HT-29 (cell line): ENCODE data around the gene FAR1. TPM values are rescaled to one million over a fixed set of nuclear protein-coding genes. Genes with fewer than 3 reads are reported as not detected.

Experiments
- DNase-seq: peaks from one replicate; pipeline ENCODE4 v3.0.0-alpha.2; 2015; ENCODE audit warnings: low spot score
- total RNA-seq: library from RNA; depleted of rRNA; stranded (reverse); fragments of >200 nt; shearing (Covaris generic); gene quantifications from 2 replicates; pipeline ENCODE4 v1.2.3, GENCODE V29; 2014

Gene FAR1
- total RNA-seq, 1 experiment from 2014 or later, result 25.9 TPM

DNA sequence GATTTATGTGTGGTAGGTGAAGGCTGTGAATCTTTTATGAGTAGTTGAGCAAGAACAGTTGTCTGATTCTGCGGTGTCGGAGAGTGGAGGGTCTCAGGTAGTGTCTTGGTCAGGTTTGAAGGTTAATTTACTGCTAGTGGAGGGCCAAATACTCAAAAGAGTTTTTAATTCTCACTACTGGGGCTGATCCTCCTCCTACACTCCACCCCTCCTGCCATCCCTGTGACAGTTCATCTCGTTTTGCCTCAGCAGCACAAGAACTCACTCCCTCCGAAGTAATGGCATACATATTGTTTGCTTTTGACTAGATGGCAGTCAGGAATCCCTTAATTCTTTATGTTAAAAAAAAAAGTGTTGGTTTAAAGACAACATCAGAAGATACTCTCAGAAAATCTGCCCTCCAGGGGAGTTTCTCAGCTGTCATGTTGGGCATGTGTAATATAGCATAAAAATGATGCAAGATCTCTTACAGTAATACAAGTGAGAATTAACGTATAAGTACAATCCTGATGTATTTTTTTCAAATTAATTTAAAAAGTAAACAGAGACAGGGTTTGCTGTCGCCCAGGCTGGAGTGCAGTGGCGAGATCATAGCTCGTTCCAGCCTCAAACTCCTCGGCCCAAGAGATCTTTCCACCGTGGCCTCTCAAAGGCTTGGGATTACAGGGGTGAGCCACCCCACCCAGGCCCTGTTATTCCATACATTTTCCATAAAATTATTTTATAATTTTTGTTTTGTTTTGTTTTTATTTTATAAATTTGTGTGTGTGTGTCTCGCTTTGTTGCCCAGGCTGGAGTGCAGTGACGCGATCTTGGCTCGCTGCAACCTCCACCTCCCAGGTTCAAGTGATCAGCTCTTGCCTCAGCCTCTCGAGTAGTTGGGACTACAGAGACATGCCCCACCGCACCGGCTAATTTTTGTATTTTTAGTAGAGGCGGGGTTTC, 1.3 kb downstream of the FAR1 start:
- no peak for DNase-seq

GRCh38 chr11:13672576-13673210, 4.2 kb downstream of the FAR1 start:
- DNase-seq, result no peak

GRCh38 chr11:13674799-13675509, 6.5 kb downstream of the FAR1 start:
- no peak for DNase-seq

- DNase-seq, result no peak
Measured at GRCh38 chr11:13676576-13676975, 8.1 kb downstream of the FAR1 start.

DNA sequence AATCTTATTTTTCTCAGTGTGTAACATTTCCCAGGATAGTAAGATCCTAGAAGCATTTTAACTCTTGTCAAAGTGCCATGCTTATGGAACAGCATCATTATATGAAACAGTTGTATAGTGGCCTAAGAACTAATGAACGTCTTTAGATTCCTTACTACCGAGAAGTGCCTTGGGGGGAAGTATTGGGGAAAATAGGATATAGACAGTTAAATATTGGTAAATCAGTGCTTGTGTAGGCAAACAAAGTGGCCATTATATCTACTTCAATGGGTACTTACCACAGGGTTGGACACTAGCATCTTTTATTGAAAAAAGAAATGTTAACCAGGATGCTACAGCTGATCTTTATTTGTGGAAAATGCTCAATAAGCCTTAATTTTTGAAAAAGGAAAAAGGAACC, 11.3 kb downstream of the FAR1 start:
- DNase-seq, result no peak

DNA sequence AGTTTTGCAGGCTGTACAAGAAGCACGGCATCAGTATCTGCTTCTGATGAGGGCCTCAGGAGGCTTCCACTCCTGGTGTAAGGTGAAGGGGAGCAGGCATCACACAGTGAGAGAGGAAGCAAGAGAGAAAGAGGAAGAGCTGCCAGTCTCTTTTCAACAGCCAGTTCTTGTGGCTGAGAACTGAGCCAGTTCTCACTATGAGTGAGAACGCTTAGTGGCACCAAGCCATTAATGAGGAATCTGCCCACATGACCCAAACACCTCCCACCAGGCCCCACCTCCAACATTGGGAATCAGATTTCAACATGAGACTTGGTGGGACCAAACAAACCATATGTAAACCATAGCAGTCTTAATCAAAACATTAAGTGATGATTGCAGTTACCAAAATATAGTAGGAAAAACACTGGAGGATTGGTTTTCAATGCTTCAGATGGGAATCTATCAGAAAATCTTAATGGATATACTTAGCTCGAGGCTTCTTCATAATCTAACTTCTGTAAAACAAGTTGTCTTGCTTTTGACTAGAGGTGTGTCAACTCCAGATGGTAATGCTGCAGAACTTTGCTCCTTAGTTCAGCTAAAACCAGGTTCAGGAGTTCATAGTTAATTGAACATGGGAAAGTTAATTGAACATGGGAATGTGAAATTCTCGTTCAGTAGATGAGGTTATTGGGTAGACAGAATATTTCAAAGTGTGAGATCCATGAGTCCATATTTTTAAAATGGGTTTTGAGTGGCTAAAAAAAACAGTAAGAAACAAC, 12.2 kb downstream of the FAR1 start:
- DNase-seq, result no peak

GRCh38 chr11:13681446-13681845, 13.0 kb downstream of the FAR1 start:
- no peak for DNase-seq

DNA sequence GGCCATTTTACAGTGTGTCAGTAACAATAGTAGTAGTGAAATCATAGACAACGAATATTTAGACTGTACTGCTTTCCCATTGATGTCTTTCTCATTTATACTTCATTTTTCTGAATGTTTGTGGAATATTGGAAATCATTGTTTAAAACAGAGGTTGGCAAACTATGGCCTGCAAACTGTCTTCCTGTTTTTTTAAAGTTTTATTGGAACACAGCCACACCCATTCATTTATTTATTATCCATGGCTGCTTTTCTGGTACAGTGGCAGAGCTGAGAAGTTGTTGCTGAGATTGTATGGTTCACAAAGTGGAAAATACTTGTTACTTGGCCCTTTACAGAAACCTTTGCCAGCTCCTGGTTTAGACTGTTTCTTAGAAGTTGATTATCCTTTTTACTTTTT, 13.7 kb downstream of the FAR1 start:
- no peak for DNase-seq

- DNase-seq, result no peak
Measured at GRCh38 chr11:13685461-13686108, 17.1 kb downstream of the FAR1 start.

DNA sequence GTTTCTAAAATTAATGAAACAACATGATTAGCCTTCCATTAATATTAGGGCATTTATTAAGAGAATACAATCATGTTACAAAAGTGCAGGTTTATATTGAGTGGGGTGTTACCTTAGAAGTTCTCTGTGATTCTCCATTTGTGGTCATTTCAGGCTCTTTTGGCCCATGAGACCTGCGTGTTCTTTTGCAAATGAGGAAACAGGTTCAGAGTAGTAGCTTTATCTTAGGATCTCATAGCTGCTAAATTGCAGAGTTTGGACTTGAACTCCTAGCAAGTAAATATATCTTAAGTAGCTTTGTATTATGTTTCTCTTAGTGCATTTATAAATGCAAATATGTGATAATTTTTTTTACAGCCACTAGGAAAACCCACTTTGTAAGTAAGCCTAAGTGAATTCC, 18.3 kb downstream of the FAR1 start:
- no peak for DNase-seq

GRCh38 chr11:13687271-13687670, 18.8 kb downstream of the FAR1 start:
- no peak for DNase-seq

DNA sequence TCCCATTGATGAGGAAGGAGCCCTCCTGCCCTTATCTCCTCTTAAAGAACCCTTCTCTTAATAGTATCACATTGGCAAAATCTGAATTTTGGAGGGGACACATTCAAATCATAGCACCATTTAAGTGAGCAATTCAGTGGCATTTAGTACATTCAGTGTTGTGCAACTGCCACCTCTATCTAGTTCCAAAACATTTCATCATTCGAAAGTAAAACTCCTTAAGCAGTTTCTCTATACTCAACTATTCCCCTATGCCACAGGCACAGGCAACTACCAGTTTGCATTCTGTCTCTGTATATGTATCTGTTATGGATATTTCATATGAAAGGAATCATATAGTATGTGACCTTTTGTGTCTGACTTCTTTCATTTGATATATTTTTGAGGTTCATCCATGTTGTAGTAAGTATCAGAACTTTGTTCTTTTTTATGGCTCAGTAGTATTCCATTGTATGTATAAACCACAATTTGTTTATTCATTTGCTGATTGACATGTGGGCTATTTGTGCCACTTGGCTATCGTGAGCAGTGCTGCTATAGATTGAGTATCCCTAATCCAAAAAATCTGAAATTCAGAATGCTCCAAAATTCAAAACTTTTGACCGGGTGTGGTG, 22.9 kb downstream of the FAR1 start:
- DNase-seq, result no peak

DNA sequence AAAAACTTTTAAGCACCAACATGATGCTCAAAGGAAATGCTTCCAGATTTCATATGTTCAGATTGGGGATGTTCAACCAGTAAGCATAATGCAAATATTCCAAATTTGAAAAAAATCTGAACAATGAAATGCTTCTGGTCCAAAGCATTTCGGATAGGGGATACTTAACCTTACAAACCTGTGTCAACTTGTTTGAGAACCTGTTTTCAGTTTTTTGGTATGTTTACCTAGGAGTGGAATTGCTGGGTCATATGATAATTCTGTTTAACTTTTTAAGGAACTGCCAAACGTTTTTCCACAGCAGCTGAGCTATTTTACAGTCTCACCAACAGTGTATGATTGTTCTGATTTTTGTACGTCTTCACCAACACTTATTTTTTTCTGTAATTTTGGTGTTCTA, 23.7 kb downstream of the FAR1 start:
- DNase-seq, result no peak

GRCh38 chr11:13694115-13694514, 25.6 kb downstream of the FAR1 start:
- DNase-seq, result no peak

GRCh38 chr11:13695886-13696285, 27.4 kb downstream of the FAR1 start:
- no peak for DNase-seq

DNA sequence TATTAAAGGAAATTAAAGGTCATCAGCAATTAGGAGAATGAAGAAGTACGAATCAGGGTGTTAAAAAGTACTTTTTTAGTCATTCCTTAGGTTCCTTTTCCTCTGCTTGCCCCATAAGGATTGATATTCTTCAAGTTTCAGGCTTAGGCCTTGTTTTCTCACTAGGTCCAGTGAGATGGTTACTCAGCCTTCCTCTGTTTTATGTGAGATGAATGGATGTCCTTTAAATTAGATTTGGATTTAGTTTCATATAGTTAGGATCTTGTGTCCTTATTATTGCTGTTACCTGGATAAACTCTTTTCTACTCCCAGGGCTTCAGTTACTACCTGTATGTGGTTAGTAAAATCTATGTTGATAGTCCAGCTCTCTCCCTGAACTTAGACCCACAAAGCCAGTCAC, 29.2 kb downstream of the FAR1 start:
- no peak for DNase-seq

- DNase-seq, result no peak
Measured at GRCh38 chr11:13698132-13698531, 29.7 kb downstream of the FAR1 start.

GRCh38 chr11:13699041-13699440, 30.6 kb downstream of the FAR1 start:
- no peak for DNase-seq

DNA sequence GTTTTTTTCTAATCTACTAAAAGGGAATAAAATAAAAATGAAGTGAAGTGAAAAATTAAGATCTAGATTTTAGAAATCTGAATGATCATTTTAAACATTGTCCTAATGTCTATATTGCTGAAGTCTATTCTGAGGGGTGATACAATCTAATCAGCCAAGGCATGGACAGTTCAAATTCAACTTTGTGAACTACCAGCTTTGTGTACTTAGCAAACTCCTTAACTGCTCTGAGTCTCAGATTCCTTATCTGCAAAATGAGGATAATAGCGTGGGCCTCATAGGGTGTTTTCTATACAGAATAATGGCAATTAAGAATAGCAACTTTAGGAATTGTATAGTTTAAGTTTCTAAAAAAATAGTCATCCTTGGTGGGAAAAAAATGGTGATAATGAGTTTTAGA, 31.4 kb downstream of the FAR1 start:
- DNase-seq, result no peak

DNA sequence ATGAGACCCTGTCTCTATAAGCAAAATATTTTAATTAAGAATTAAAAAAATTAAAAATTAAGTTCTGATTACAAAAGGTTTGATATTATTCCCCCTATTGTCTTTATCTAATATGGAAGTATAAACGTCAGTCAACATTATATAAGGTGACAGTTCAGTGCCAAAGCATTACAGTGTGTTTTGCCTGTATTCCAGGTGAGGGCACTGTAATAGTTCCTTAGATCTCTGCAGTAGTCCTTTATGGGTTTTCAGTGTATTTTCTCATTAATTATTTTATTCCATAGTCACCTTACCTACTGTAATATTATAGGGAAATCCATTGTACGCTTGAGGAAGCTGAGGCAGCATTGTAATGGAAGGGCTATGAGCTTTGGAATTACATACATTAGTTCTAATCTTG, 33.0 kb downstream of the FAR1 start:
- peak; percentile 10 for DNase-seq

DNA sequence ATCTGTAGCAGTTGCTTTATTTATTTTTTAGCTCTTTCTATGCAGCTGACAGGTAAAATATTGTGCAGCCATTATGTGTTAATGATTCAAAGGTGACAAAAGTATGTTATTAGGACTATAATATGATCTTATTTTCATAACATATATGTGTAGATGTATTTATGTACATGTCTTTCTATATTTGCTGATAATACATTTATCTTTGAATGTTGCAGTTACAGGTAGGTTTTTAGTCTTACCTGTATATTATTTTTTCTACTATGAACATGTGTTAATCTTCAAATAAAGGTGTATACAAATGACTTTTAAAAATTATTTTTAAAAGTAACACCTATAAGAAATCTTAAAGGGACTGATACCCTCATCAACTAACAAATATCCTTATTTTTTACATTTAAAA, 33.6 kb downstream of the FAR1 start:
- no peak for DNase-seq
